Fibroblast of mammary gland (primary cell): ENCODE results near the gene CORO1C.

Experiments used
- DNase-seq: peaks from one replicate; pipeline ENCODE4 v3.0.0-alpha.2; 2010; ENCODE audit warnings: low read depth
- H3K4me3 ChIP-seq: 2 replicates; pipeline ENCODE4 v1.5.1; 2011; ENCODE audit warnings: low read depth, mild to moderate bottlenecking, low read length, moderate library complexity; ENCODE audit not compliant: control insufficient read depth
- TF ChIP-seq, protein P1 (sequence below): conservative IDR thresholded peaks from 2 replicates; pipeline ENCODE4 v1.5.1; 2011; ENCODE audit warnings: low read depth, low read length, inconsistent platforms; ENCODE audit not compliant: control insufficient read depth, insufficient read depth

CORO1C gene

DNA sequence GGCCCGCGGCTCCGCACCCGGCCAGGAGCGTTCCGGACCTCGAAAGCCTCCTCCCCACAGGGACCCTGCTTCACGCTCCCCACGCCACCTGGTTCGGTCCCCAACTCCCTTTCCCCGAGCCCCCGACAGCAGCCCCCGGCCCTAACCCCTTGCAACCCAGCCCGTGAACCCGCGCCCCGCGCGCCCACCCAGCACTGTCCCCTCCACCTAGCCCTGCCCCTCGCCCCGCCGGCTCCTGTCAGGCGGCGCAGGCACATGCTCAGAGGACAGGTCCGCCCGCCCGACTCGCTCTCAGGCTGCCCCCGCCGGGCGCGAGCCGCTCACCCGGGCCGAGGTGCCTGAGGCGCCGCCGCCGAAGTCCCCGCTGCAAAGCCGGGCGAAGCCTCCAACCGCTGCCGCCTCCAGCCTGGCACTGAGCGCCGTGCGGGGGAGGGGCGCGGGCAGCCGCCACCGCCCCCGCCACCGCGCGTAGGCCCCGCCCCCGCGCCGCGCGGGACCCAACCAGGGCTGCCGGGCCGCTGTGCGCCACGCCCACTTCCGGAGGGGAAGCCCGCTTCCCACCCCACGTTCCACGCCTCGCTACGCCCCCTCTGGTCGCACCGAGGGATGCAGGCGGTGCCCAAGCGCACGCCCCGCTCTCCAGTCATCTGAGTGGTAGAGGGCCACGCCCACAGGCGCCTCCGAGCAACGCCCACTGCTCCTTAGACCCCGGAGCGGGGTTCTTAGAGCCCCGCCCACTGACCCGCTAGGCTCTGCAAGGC, at the start of gene CORO1C:
Gene CORO1C, minus strand, starts transcription at position 414 of the 761 bp plus-strand sequence. CDS start 30,200 bp downstream, outside the sequence.
- TF ChIP-seq, protein P1, sequence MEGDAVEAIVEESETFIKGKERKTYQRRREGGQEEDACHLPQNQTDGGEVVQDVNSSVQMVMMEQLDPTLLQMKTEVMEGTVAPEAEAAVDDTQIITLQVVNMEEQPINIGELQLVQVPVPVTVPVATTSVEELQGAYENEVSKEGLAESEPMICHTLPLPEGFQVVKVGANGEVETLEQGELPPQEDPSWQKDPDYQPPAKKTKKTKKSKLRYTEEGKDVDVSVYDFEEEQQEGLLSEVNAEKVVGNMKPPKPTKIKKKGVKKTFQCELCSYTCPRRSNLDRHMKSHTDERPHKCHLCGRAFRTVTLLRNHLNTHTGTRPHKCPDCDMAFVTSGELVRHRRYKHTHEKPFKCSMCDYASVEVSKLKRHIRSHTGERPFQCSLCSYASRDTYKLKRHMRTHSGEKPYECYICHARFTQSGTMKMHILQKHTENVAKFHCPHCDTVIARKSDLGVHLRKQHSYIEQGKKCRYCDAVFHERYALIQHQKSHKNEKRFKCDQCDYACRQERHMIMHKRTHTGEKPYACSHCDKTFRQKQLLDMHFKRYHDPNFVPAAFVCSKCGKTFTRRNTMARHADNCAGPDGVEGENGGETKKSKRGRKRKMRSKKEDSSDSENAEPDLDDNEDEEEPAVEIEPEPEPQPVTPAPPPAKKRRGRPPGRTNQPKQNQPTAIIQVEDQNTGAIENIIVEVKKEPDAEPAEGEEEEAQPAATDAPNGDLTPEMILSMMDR, result peak; percentile 60
- peak; percentile 94 for DNase-seq
- H3K4me3 ChIP-seq, result peak within 1 kb of the TSS; percentile 89

- DNase-seq, result peak; percentile 64
- no peak overlapping the region for H3K4me3 ChIP-seq
- TF ChIP-seq, protein P1, result no peak
Measured at GRCh38 chr12:108779998-108780688, 48.8 kb upstream of the CORO1C start.

DNA sequence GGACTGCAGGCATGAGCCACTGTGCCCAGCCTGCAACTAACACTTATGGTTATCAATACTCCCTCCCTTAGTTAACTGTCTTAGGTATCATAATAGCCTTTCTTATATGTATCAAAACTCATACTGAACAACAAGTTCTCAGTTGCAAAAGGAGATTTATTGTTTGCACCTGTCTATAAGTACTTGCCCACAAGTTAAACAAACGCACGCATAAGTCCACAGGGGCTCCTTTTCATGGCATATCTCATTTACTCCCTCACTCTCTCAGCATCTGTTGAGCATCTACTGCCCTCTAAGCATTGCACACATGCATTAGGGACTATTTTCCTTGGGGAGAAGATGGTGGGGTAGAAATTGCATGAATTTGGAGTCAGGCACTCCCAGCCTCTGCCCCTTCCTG, 46.7 kb upstream of the CORO1C start:
- TF ChIP-seq, protein P1, result no peak
- H3K4me3 ChIP-seq, result no peak overlapping the region
- DNase-seq, result no peak

GRCh38 chr12:108777156-108777555, 45.8 kb upstream of the CORO1C start:
- DNase-seq, result no peak
- no peak overlapping the region for H3K4me3 ChIP-seq
- TF ChIP-seq, protein P1, result no peak

DNA sequence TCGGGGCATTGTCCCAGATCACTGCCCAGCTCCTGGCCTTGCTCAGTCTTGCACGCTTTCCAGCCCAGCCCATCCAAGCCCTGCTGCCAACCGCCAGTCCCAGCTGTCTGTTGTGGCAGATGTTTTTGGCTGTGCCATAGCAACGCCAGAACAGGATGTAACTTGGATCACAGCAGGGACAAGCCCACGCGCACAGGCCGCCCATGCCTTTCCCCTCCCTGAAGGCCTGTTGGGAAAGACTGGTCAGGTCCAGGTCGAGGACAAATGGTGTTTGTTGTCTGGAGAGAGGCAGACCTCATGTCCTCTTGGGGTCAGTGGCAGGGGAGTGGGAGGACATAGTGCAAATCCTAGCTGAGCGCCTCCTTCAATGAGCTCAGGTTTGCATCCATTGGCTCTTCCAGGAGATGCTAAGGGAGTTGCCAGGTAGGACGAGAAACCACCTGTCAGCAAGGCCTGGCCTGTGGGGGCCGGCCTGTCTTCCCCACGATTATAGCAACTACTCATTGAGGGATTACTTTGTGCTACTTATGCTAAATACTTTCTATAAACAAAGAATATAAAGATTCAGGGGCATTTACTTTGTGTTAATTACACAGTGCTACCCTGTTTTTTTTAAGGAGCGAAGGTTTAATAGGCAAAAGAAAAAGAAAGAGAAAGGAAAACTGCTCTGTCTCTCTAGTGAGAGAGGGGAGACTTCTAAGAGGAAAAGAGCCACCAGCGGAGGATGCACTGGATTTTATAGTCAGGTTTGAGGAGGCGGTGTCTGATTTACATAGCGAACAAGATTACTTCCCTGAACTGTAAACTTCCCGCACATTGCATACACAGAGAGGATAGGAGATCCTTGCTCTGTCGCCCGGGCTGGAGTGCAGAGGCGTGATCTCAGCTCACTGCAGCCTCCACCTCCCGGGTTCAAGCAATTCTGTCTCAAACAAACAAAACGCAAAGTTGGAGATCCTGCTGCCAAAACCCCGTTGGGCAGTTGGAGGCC, 42.8 kb upstream of the CORO1C start:
- no peak overlapping the region for H3K4me3 ChIP-seq
- TF ChIP-seq, protein P1, result no peak
- peak; percentile 82 for DNase-seq
